IPS DF 6.9 (cell line): ENCODE data around the gene MBP.

Experiments used
- DNase-seq: peaks from one replicate; pipeline ENCODE4 v3.0.0-alpha.2; 2013; ENCODE audit warnings: low read depth, low spot score
- H3K27ac ChIP-seq: one replicate; pipeline ENCODE4 v1.5.1; 2013; ENCODE audit warnings: low read length, control low read depth
- H3K27me3 ChIP-seq: 2 replicates; pipeline ENCODE4 v1.6.1; 2013; ENCODE audit warnings: mild to moderate bottlenecking, low read length; ENCODE audit not compliant: control insufficient read depth, insufficient read depth
- H3K36me3 ChIP-seq: 2 replicates; pipeline ENCODE4 v1.6.1; 2013; ENCODE audit warnings: low read length; ENCODE audit not compliant: control insufficient read depth, insufficient read depth
- H3K4me1 ChIP-seq: 2 replicates; pipeline ENCODE4 v1.6.1; 2013; ENCODE audit warnings: low read length; ENCODE audit not compliant: control insufficient read depth, insufficient read depth
- H3K4me3 ChIP-seq: 2 replicates; pipeline ENCODE4 v1.5.1; 2013; ENCODE audit warnings: mild to moderate bottlenecking, low read length
- H3K9me3 ChIP-seq: 2 replicates; pipeline ENCODE4 v1.6.1; 2013; ENCODE audit warnings: low read length, inconsistent platforms; ENCODE audit not compliant: control insufficient read depth, insufficient read depth
- WGBS: extraction: QIAGEN DNeasy Blood & Tissue Kit; methylation state at CpG from one replicate; pipeline ENCODE4 v1.1.7; 2013; ENCODE audit warnings: mixed read lengths, missing lambda C conversion rate; ENCODE audit not compliant: insufficient read length, insufficient coverage; 5-methylcytosine and 5-hydroxymethylcytosine counted together

The MBP gene

DNA sequence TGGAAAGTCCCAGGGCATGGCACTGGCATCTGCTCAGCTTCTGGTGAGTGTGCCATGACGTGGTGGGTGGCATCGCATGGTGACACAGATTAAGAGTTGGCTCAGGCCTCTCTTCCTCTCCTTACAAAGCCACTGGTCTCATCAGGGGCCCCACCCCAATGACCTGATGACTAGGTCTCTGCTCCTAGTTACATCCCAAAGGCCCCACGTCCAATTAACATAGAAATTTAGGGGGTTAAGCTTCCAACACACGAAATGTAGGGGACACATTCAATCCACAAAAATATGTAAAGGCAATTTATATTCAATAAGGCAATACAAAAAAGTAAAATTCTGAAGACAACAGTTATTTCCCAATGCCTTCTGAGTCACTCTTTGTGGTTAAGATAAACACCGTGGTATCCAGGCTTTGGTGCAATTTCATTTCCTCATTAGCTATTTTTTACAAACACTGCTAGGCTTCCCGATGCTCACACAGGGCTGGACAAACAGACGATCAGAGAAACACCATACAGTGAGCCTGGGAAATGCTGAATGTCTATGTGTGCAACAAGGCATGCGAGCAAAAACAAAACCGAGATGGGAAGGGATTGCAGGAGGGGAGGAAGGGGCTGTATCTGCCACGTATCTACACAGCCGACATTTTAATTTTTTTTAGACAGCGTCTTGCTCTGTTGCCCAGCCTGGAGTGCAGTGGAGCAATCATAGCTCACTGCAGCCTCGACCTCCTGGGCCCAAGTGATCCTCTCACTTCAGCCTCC lies 67.2 kb downstream of the MBP start:
- H3K36me3 ChIP-seq, result no peaks in the 10 kb centered on the region
- WGBS, result no CpG with 5 or more reads among the region's 13 CpGs
- H3K27ac ChIP-seq, result no peak overlapping the region
- H3K9me3 ChIP-seq, result no peaks in the 10 kb centered on the region
- peaks cover 6% of the 10 kb centered on the region for H3K4me1 ChIP-seq
- no peak for DNase-seq
- H3K4me3 ChIP-seq, result no peak overlapping the region
- no peaks in the 10 kb centered on the region for H3K27me3 ChIP-seq

DNA sequence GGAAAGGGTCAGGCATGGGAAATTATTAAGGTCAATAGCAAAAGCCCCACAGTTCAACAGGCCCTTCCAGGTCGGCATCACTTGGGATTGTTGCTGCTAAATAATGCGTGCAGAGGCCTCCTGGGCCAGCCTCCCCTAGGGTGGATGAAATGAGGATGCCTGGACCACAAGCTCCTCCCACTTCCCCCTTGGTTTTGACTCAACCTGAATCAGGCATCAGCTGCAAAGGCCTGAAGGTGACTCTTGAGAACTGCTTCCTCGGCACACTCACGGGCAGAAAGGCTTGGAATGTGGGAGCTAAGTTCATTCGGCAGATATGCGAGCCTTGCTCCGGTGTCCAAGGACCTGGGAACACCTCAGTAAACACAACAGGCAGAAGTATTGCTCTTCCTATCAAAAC lies 69.3 kb downstream of the MBP start:
- Histone ChIP-seq H3K4me1 (peaks cover 5% of the 10 kb centered on the region; the same call in 1 of the 2 replicates), H3K27me3 (no peaks in the 10 kb centered on the region), H3K4me3 (no peak overlapping the region), H3K9me3 (no peaks in the 10 kb centered on the region), H3K36me3 (no peaks in the 10 kb centered on the region), H3K27ac (no peak overlapping the region)
- WGBS, result no CpG with 5 or more reads among the region's 7 CpGs
- no peak for DNase-seq

DNA sequence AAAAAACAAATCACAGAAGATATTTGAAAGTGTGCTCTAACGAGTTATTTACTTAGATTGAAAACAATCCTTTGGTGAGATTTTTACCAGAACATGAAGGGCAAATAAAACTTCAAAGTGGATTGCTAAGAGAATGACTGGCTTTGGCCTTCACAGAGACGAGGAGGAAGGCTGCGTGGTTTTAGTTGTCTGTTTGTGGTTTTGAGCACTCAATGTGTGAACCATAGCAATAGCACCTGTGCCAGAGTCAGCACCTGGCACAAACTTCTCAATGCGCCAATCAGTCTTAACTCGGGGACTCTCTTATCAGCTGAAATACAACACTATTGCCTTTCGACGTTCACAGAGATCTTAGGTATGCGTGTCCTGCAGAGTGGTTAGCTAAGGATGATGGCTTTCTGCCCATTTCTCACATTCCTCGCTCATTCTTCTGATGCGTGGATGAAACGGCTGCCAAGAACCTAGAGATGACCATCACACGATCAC lies 70.0 kb downstream of the MBP start:
- no peaks in the 10 kb centered on the region for H3K9me3 ChIP-seq
- H3K36me3 ChIP-seq, result no peaks in the 10 kb centered on the region
- no peak overlapping the region for H3K4me3 ChIP-seq
- no peak for DNase-seq
- H3K4me1 ChIP-seq, result peaks cover 4% of the 10 kb centered on the region; the same call in 1 of the 2 replicates
- no CpG with 5 or more reads among the region's 12 CpGs for WGBS
- no peaks in the 10 kb centered on the region for H3K27me3 ChIP-seq
- H3K27ac ChIP-seq, result no peak overlapping the region

DNA sequence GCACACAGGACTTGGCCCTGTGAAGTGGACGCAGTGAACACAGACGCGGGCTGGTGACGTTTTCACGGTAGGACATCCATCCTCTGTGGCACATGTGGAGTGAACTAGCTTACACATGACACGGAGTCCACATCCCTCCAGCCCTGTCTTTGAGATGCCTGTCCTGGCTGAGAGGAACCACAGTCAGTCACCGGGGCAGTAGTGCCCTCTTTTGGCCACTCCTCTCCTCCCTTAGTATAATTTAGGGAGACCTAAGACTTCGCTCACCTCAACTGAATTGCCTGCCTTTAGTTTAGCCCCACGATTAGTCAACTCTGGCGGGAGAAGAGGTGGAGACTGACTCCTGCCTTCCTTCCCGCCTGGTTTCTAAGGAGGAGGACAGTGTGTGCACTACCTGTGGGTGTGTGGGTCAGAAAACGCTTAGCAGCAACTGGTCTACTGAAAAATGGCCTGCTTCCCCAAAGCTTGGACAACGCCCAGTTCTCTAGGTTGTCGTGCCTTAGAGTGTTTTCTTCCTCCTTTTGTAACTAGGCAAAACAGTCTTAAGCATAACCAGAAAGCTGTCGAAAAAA lies 70.6 kb downstream of the MBP start:
- no peak for DNase-seq
- WGBS, result no CpG with 5 or more reads among the region's 15 CpGs
- H3K9me3 ChIP-seq, result no peaks in the 10 kb centered on the region
- H3K4me3 ChIP-seq, result no peak overlapping the region
- no peaks in the 10 kb centered on the region for H3K36me3 ChIP-seq
- H3K4me1 ChIP-seq, result peaks cover 4% of the 10 kb centered on the region; the same call in 1 of the 2 replicates
- no peak overlapping the region for H3K27ac ChIP-seq
- H3K27me3 ChIP-seq, result no peaks in the 10 kb centered on the region

DNA sequence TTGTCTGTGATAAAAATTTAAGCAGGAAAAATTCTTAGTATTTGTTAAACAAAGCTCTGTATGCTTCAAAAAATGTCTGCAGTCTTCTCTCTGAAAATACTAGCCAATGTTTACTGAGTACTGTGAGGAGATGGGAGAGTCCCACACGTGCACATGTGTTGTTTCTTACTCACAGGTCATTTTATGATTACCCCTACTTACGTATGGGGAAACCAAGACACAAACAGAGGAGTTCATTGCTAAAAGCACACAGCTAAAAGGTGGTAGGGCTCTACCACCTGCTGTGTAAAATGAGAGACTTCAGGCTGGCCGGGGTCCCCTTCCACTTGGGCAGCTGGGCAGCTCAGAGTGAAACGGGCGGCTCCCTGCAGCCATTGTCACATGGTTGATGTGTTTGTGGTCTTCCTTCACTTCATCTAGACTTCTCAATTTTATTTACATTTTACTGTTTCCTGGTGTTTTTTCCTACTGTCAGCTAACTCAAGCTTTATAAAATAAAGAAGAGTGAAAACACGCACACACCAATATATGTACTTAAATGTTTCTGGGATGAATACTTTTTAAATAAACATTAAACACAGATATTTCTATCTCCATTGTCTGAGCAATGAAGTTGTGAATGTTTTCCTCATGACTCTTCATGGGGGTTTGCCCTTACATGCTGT lies 71.2 kb downstream of the MBP start:
- Histone ChIP-seq H3K27ac (no peak overlapping the region), H3K4me1 (peaks cover 6% of the 10 kb centered on the region)
- WGBS, result no CpG with 5 or more reads among the region's 6 CpGs

DNA sequence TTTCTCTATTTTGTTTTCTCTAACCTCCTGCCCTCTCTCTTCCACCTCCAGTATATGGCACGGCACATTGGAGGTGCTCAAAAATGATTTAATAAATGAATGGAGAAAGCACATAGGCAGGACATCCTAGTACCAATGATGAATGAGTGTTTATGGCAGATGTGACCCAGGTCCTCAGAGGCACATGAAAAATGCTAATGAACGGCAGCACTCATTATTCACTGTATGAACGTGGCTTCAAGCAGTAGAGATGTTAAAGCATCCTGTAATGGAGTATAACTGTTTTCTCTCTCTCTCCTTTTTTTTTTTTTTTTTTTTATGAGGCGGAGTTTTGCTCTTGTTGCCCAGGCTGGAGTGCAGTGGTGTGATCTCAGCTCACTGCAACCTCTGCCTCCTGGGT lies 72.4 kb downstream of the MBP start:
- no peaks in the 10 kb centered on the region for H3K9me3 ChIP-seq
- no peak overlapping the region for H3K4me3 ChIP-seq
- no CpG with 5 or more reads among the region's 4 CpGs for WGBS
- peaks cover 7% of the 10 kb centered on the region for H3K4me1 ChIP-seq
- H3K27me3 ChIP-seq, result no peaks in the 10 kb centered on the region
- no peak for DNase-seq
- no peaks in the 10 kb centered on the region for H3K36me3 ChIP-seq
- no peak overlapping the region for H3K27ac ChIP-seq

More for the DNA sequence above, 71.2 kb downstream of the MBP start:
- no peaks in the 10 kb centered on the region for H3K9me3 ChIP-seq
- DNase-seq, result no peak
- no peak overlapping the region for H3K4me3 ChIP-seq
- no peaks in the 10 kb centered on the region for H3K36me3 ChIP-seq
- H3K27me3 ChIP-seq, result no peaks in the 10 kb centered on the region

DNA sequence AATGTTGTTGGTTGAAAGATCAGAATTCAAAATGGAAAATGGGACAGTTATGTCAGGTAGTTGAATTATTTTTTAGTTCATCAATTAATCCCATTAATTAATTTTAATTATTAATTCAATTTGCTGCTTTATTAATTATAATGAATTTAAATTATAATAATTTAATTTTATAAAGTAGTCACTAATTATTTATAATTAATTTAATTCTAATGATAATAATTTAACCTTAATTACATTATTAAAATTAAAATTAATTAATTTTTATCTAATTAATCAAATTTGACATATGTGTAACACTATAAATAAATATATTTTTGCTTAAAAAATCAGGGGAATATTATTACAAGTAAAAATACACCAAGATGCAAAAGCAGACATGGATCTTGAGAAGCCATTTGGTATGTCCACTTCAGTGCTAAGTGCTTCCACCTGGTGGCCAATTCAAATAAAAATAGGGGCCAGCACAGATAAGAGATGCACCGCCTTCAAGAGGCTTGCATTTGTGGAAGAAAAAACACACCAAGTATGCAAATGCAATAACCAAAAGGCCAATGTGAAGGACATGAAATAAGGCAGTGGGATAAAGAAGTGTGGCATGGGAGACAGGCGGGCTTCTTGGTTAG lies 73.2 kb downstream of the MBP start:
- H3K27me3 ChIP-seq, result no peaks in the 10 kb centered on the region
- no peak overlapping the region for H3K4me3 ChIP-seq
- no CpG with 5 or more reads among the region's 2 CpGs for WGBS
- no peak overlapping the region for H3K27ac ChIP-seq
- H3K9me3 ChIP-seq, result no peaks in the 10 kb centered on the region
- no peak for DNase-seq
- no peaks in the 10 kb centered on the region for H3K36me3 ChIP-seq
- H3K4me1 ChIP-seq, result peaks cover 7% of the 10 kb centered on the region

DNA sequence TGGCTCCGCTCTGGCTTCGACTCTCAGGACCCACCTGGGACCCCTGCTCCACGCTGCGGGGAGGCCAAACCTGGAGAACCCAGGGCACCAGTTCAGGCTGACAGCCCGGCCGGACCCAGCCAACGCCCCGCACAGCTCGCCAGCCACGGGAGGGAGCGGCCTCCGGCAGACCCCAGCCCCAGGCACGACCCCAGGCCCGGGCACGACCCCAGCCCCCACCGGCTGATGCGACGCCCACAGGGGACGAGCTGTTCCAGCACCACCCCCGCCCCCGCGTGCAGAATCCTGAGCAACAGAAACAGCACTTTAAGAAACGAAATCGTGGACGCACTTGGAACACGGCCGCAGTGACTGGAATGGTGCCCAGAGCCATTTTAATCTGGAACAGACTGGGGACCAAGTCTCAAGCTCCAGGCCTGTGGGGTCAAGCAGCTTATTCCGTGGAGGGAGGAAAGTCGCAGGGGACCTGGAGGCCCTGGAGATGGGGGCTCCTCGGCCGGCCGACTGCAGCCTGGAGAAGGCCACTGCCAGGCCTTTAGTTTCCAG lies 74.2 kb downstream of the MBP start:
- Histone ChIP-seq H3K9me3 (no peaks in the 10 kb centered on the region), H3K27ac (no peak overlapping the region), H3K4me1 (peaks cover 7% of the 10 kb centered on the region), H3K4me3 (no peak overlapping the region), H3K27me3 (no peaks in the 10 kb centered on the region), H3K36me3 (no peaks in the 10 kb centered on the region)
- DNase-seq, result no peak
- WGBS, result no CpG with 5 or more reads among the region's 32 CpGs

DNA sequence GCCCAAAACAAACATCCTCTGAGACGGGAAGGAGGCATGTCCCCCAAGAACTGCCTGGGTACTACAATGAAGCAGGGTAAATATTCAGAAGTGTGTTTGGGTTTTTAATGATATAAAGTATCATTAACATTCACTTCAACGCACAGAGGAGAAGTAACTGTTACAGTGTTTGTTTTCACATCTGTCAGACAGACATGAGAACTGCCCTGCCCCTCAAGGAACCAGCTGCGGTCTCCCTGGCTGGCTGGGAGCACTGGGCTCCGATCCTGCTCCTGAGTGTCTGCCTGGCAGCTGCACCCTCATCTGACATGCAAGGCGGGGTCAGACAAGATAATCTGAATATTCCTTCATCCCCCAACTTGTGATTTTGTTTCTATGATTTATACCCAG lies 75.6 kb downstream of the MBP start:
- no peak overlapping the region for H3K27ac ChIP-seq
- WGBS, result no CpG with 5 or more reads among the region's 5 CpGs

DNA sequence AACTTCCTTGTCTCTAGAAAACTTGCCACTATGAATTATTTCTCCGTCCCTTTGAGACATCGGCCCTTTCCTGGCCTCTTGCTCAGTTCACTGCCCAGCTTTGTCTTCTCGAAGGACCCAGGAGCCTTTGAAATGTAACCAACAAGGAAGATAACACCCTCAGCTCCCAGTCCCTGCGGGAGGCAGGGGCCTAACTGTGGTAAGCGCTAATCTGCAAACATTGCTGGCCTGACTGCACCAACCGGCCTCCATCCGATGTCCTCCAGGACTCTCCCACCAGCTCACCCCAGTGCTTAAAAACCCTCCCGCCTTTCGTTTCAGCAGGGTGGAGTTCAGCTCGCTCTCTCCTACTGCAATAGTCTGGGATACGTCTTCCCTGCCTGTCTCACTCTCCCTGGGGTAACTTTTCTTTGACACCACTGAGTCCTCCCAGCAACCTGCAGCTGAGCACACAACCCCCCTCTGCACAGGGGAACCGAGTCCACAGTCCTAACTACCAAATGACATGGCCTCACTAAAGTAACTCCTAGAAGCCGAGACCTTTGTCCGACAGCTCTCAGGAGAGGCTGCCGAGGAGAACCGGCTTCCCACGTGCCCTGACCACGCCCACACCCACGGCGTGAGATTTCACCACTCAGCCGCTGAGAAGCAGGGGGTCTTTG lies 76.1 kb downstream of the MBP start:
- Histone ChIP-seq H3K27me3 (no peaks in the 10 kb centered on the region), H3K27ac (no peak overlapping the region), H3K4me1 (peaks cover 7% of the 10 kb centered on the region), H3K36me3 (no peaks in the 10 kb centered on the region), H3K4me3 (no peak overlapping the region), H3K9me3 (no peaks in the 10 kb centered on the region)
- DNase-seq, result no peak
- no CpG with 5 or more reads among the region's 21 CpGs for WGBS

More for the DNA sequence above, 75.6 kb downstream of the MBP start:
- peaks cover 7% of the 10 kb centered on the region for H3K4me1 ChIP-seq
- DNase-seq, result no peak
- no peaks in the 10 kb centered on the region for H3K27me3 ChIP-seq
- H3K4me3 ChIP-seq, result no peak overlapping the region
- H3K9me3 ChIP-seq, result no peaks in the 10 kb centered on the region
- no peaks in the 10 kb centered on the region for H3K36me3 ChIP-seq
